Activated CD4-positive, alpha-beta T cell treated with anti-CD3 and anti-CD28 coated beads, Interleukin-2, Interleukin-4, amounts not matched to agents 100 ng/mL and 50 ng/mL, durations not matched to agents 16 hours and 8 hours (primary cell): ENCODE measurements around the gene RAPSN.

Source experiments
- DNase-seq: peaks from one replicate; pipeline ENCODE4 v3.0.0-alpha.2; 2020; ENCODE audit warnings: low spot score

RAPSN gene

GRCh38 chr11:47407746-47408590, 41.0 kb downstream of the RAPSN start, which contains the start of gene SLC39A13:
Gene SLC39A13 (plus strand): TSS chr11:47408590. CDS start chr11:47410095, 1,505 bp downstream.
- peak; percentile 95 for DNase-seq

GRCh38 chr11:47406896-47407745, 41.8 kb downstream of the RAPSN start:
- no peak for DNase-seq

- no peak for DNase-seq
These were observed 45.4 kb downstream of the RAPSN start for GRCh38 chr11:47403571-47403970.

GRCh38 chr11:47403135-47403534, 45.8 kb downstream of the RAPSN start:
- DNase-seq: no peak

GRCh38 chr11:47400768-47401279, 48.1 kb downstream of the RAPSN start:
- DNase-seq: no peak

GRCh38 chr11:47399860-47400767, 48.8 kb downstream of the RAPSN start:
- DNase-seq: no peak

- no peak for DNase-seq
These were observed 50.4 kb downstream of the RAPSN start for GRCh38 chr11:47398551-47398950.

GRCh38 chr11:47398011-47398410, 50.9 kb downstream of the RAPSN start:
- no peak for DNase-seq

GRCh38 chr11:47396049-47396320, 53.0 kb downstream of the RAPSN start:
- no peak for DNase-seq

- no peak for DNase-seq
These were observed 53.5 kb downstream of the RAPSN start for GRCh38 chr11:47395223-47396048.

- DNase-seq: peak; percentile 61
These were observed 54.4 kb downstream of the RAPSN start for GRCh38 chr11:47394322-47395222.

GRCh38 chr11:47394050-47394321, 55.0 kb downstream of the RAPSN start:
- no peak for DNase-seq

GRCh38 chr11:47393163-47394049, 55.5 kb downstream of the RAPSN start:
- DNase-seq: no peak

GRCh38 chr11:47392546-47393162, 56.3 kb downstream of the RAPSN start:
- no peak for DNase-seq

GRCh38 chr11:47391711-47392432, 57.1 kb downstream of the RAPSN start:
- no peak for DNase-seq

- no peak for DNase-seq
These were observed 57.8 kb downstream of the RAPSN start for GRCh38 chr11:47391077-47391583.

GRCh38 chr11:47390422-47390760, 58.5 kb downstream of the RAPSN start:
- no peak for DNase-seq
